Testis (tissue), 2 donors: ENCODE measurements around the gene SLC35F5.

Source experiments
- CTCF ChIP-seq, 3 experiments: fragments of 450-650 bp in 2 of 3; fragments of 200-600 bp in 1 of 3; sonication (generic) in 1 of 3; IDR thresholded peaks; one replicate each; pipeline ENCODE4 v1.5.1; 2016 to 2019; ENCODE audit warnings: antibody characterized with exemption in 3 of 3, mild to moderate bottlenecking in 2 of 3, moderate library complexity in 1 of 3
- POLR2A ChIP-seq: fragments of 450-650 bp; IDR thresholded peaks from one replicate; pipeline ENCODE4 v1.6.1; 2017; ENCODE audit warnings: antibody characterized with exemption, mild to moderate bottlenecking, moderate library complexity

GRCh38 chr2:113760400-113760799 lies 4.0 kb upstream of the SLC35F5 start:
- TF ChIP-seq CTCF (IDR thresholded peaks at IDR 0.05) (no peak), POLR2A (no peak)
